ENCODE results near the gene ABITRAM. TPM values are rescaled to one million over a fixed set of nuclear protein-coding genes. Genes with fewer than 3 reads are reported as not detected.

Gene ABITRAM
- total and polyA plus RNA-seq, 2 donors (not counting 3 experiments of a cell fraction or from before 2014, with no cell fraction given) = 8.8 to 10.6 TPM

- no peaks in the 10 kb centered on the region for H3K9me1 ChIP-seq (replicated peaks; ENCODE audit: control insufficient read depth, extremely low read depth, insufficient read depth, low read length)
- CTCF ChIA-PET = interaction anchor here (1.5 to 2.2 kb wide), 2 partner anchors 10 to 54 kb away, joined by 7 to 11 read pairs; no protein-coding TSS in a partner anchor
- no peaks in the 10 kb centered on the region for H3K27me3 ChIP-seq (ENCODE audit: control insufficient read depth in 2 of 2, insufficient read depth in 2 of 2, low read length in 2 of 2)
- H2AFZ ChIP-seq (ENCODE audit: low read depth, low read length) = no peak overlapping the region
- DNase-seq (ENCODE audit: low read depth, low spot score) (no peak), FAIRE-seq (no peak)
- no TSS peak for BruUV-seq (replicated peaks)
- intact Hi-C loops (cut with micrococcal nuclease) (no loop called here), dilution Hi-C loops (cut with MboI; ENCODE audit: extremely low pct_ligation_motif_present, low sequenced_read_pairs) (no loop called here)
- no peak overlapping the region for H3K4me3 ChIP-seq (replicated peaks in 1 of 3; ENCODE audit: insufficient read depth in 1 of 3, low read depth in 1 of 3, low read length in 3 of 3)
- no peak for TF ChIP-seq CTCF (IDR thresholded peaks at IDR 0.05; ENCODE audit: extremely low read depth in 1 of 2, insufficient read depth in 1 of 2, low read depth in 1 of 2, low read length in 2 of 2)
- TF ChIP-seq JUN (IDR thresholded peaks at IDR 0.05; ENCODE audit: borderline replicate concordance, insufficient read depth, insufficient read length, low read depth) = no peak
- TF ChIP-seq POLR2AphosphoS5 (IDR thresholded peaks at IDR 0.05; ENCODE audit: insufficient read depth, low read depth, low read length) = no peak
- no peak for TF ChIP-seq GATA2 (IDR thresholded peaks at IDR 0.05; ENCODE audit: insufficient read depth, insufficient read length, low read depth, low read length)
- TF ChIP-seq, protein P1, sequence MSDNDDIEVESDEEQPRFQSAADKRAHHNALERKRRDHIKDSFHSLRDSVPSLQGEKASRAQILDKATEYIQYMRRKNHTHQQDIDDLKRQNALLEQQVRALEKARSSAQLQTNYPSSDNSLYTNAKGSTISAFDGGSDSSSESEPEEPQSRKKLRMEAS (IDR thresholded peaks at IDR 0.05; ENCODE audit: insufficient read depth, insufficient read length) = no peak
- no peak for TF ChIP-seq EZH2 (IDR thresholded peaks at IDR 0.05; ENCODE audit: borderline replicate concordance, low read depth, low read length, severe bottlenecking)
- no peak for TF ChIP-seq FOS (IDR thresholded peaks at IDR 0.05; ENCODE audit: borderline replicate concordance, insufficient read depth, low read length)
- no peak for TF ChIP-seq POLR2A (IDR thresholded peaks at IDR 0.05; ENCODE audit: low read depth, low read length)
- TF ChIP-seq MYC (IDR thresholded peaks at IDR 0.05; ENCODE audit: low read depth, low read length) = no peak
- H3K4me2 ChIP-seq (ENCODE audit: insufficient read depth, low read length) = no peak overlapping the region
- peaks cover 10 to 22% of the 10 kb centered on the region in 2 experiments for H3K36me3 ChIP-seq (ENCODE audit: control insufficient read depth in 2 of 2, extremely low read depth in 1 of 2, insufficient read depth in 2 of 2, low read length in 2 of 2)
- H3K27ac ChIP-seq (ENCODE audit: insufficient read depth, low read depth, low read length) = no peak overlapping the region
- no peaks in the 10 kb centered on the region for H4K20me1 ChIP-seq (replicated peaks; ENCODE audit: control insufficient read depth, extremely low read depth, insufficient read depth, low read length)
- H3K9ac ChIP-seq (replicated peaks; ENCODE audit: extremely low read depth, insufficient read depth, low read length) = no peak overlapping the region
- no peaks in the 10 kb centered on the region for H3K9me3 ChIP-seq (replicated peaks; ENCODE audit: control insufficient read depth, insufficient read depth, low read length)
- H3K4me1 ChIP-seq (ENCODE audit: control insufficient read depth, extremely low read depth, insufficient read depth, low read length) = no peaks in the 10 kb centered on the region
- POLR2A ChIA-PET = interaction anchor here (0.7 kb wide), 1 partner anchor 27 kb away, joined by 4 read pairs; no protein-coding TSS in a partner anchor
- H3K79me2 ChIP-seq (ENCODE audit: control insufficient read depth, insufficient read depth, low read length) = no peaks in the 10 kb centered on the region
Measured at GRCh38 chr9:108900176-108900575, 34.0 kb upstream of the ABITRAM start.
